RWPE2 (cell line): ENCODE data around the gene SDHB.

ENCODE experiments used
- ATAC-seq: fragments of 200-7000 bp; cut with Tn5 transposase; 3 replicates; pipeline ENCODE4 v1.9.1; 2021; ENCODE audit warnings: low read depth
- DNase-seq: peaks from one replicate; pipeline ENCODE4 v3.0.0-alpha.2; 2020; ENCODE audit warnings: low spot score
- H3K27ac ChIP-seq: fragments of 450-650 bp; 2 replicates; pipeline ENCODE4 v1.5.1; 2017; ENCODE audit warnings: mild to moderate bottlenecking; ENCODE audit not compliant: poor library complexity, severe bottlenecking
- H3K27me3 ChIP-seq: fragments of 250-450 bp; sonication (Bioruptor Pico); 2 replicates; pipeline ENCODE4 v1.5.1; 2021; ENCODE audit warnings: mild to moderate bottlenecking, moderate library complexity; ENCODE audit not compliant: insufficient read depth, poor library complexity, severe bottlenecking
- H3K36me3 ChIP-seq: fragments of 250-450 bp; sonication (Bioruptor Pico); 2 replicates; pipeline ENCODE4 v1.5.1; 2020; ENCODE audit warnings: low read depth, mild to moderate bottlenecking, moderate library complexity
- H3K4me1 ChIP-seq: fragments of 250-450 bp; sonication (Bioruptor Pico); 2 replicates; pipeline ENCODE4 v1.5.1; 2021; ENCODE audit warnings: mild to moderate bottlenecking, moderate library complexity; ENCODE audit not compliant: insufficient read depth, poor library complexity, severe bottlenecking
- H3K4me3 ChIP-seq: fragments of 250-450 bp; sonication (Bioruptor Pico); 2 replicates; pipeline ENCODE4 v1.5.1; 2021; ENCODE audit warnings: mild to moderate bottlenecking, moderate library complexity; ENCODE audit not compliant: severe bottlenecking
- H3K9me3 ChIP-seq: fragments of 250-450 bp; sonication (Bioruptor Pico); 2 replicates; pipeline ENCODE4 v1.5.1; 2021; ENCODE audit warnings: mild to moderate bottlenecking, moderate library complexity; ENCODE audit not compliant: severe bottlenecking
- CTCF ChIP-seq: fragments of 450-650 bp; IDR thresholded peaks from one replicate; pipeline ENCODE4 v1.5.1; 2017; ENCODE audit warnings: mild to moderate bottlenecking, moderate library complexity; ENCODE audit not compliant: poor library complexity, severe bottlenecking

The SDHB gene

GRCh38 chr1:17011092-17011438, 42.8 kb downstream of the SDHB start:
- no peak for DNase-seq
- ATAC-seq: no peak
- H3K27me3 ChIP-seq: no peaks in the 10 kb centered on the region
- H3K4me3 ChIP-seq: peak overlapping the region; percentile 94
- no peaks in the 10 kb centered on the region for H3K36me3 ChIP-seq
- peak overlapping the region; percentile 31 for H3K27ac ChIP-seq
- peak; percentile 9 for TF ChIP-seq CTCF
- H3K4me1 ChIP-seq: peaks cover 13% of the 10 kb centered on the region
- H3K9me3 ChIP-seq: no peaks in the 10 kb centered on the region

- TF ChIP-seq CTCF: no peak
- no peak overlapping the region for H3K27ac ChIP-seq
These were observed 44.1 kb downstream of the SDHB start for GRCh38 chr1:17009706-17010105.

GRCh38 chr1:17008208-17008855, 45.5 kb downstream of the SDHB start:
- no peak for DNase-seq

More at GRCh38 chr1:17009706-17010105, 44.1 kb downstream of the SDHB start:
- Histone ChIP-seq H3K36me3 (peaks cover under 1% of the 10 kb centered on the region; the same call in 1 of the 2 replicates), H3K9me3 (no peaks in the 10 kb centered on the region), H3K4me1 (peaks cover 13% of the 10 kb centered on the region), H3K4me3 (no peak overlapping the region), H3K27me3 (no peaks in the 10 kb centered on the region)
- ATAC-seq: no peak
- DNase-seq: no peak

GRCh38 chr1:17007121-17007520, 46.7 kb downstream of the SDHB start:
- Histone ChIP-seq H3K36me3 (peaks cover 20% of the 10 kb centered on the region), H3K9me3 (no peaks in the 10 kb centered on the region), H3K27me3 (no peaks in the 10 kb centered on the region), H3K27ac (no peak overlapping the region), H3K4me1 (peaks cover 12% of the 10 kb centered on the region), H3K4me3 (no peak overlapping the region)
- DNase-seq (no peak), ATAC-seq (no peak)
- no peak for TF ChIP-seq CTCF

More at GRCh38 chr1:17008208-17008855, 45.5 kb downstream of the SDHB start:
- TF ChIP-seq CTCF: no peak
- no peak overlapping the region for H3K27ac ChIP-seq
- no peaks in the 10 kb centered on the region for H3K9me3 ChIP-seq
- ATAC-seq: no peak
- H3K4me1 ChIP-seq: peaks cover 17% of the 10 kb centered on the region
- H3K36me3 ChIP-seq: peaks cover 8% of the 10 kb centered on the region
- H3K27me3 ChIP-seq: no peaks in the 10 kb centered on the region
- H3K4me3 ChIP-seq: no peak overlapping the region

GRCh38 chr1:17005365-17005740, 48.5 kb downstream of the SDHB start:
- H3K9me3 ChIP-seq: no peaks in the 10 kb centered on the region
- no peak for TF ChIP-seq CTCF
- H3K27me3 ChIP-seq: no peaks in the 10 kb centered on the region
- peaks cover 7% of the 10 kb centered on the region for H3K4me1 ChIP-seq
- no peak overlapping the region for H3K27ac ChIP-seq
- DNase-seq (no peak), ATAC-seq (no peak)
- H3K36me3 ChIP-seq: peaks cover 28% of the 10 kb centered on the region
- no peak overlapping the region for H3K4me3 ChIP-seq
